H1 (cell line): ENCODE results near the gene BCAP31. TPM values are rescaled to one million over a fixed set of nuclear protein-coding genes. Genes with fewer than 3 reads are reported as not detected.

Experiments used
- CHD1 ChIP-seq: IDR thresholded peaks from 2 replicates; pipeline ENCODE4 v1.6.1; 2012; ENCODE audit warnings: low read depth, low read length, improper control_type of control experiment
- CHD2 ChIP-seq: IDR thresholded peaks from 2 replicates; pipeline ENCODE4 v1.6.1; 2012; ENCODE audit warnings: low read length, improper control_type of control experiment
- JUND ChIP-seq: IDR thresholded peaks from 2 replicates; pipeline ENCODE4 v1.6.1; 2011; ENCODE audit warnings: mild to moderate bottlenecking, improper control_type of control experiment, low read length
- POLR2A ChIP-seq, 2 experiments: IDR thresholded peaks; 1 replicate in 1 of 2; 2 replicates in 1 of 2; pipeline ENCODE4 v1.6.1; 2011; ENCODE audit warnings: low read depth in 2 of 2, low read length in 2 of 2, mild to moderate bottlenecking in 2 of 2; ENCODE audit errors: control extremely low read depth in 1 of 2
- polyA plus RNA-seq, 7 experiments: library from polyadenylated mRNA; depleted of rRNA in 3 of 7; stranded (reverse) in 5 of 7; unstranded in 2 of 7; fragments of >200 nt in 5 of 7; fragments of 200-250 nt in 2 of 7; gene quantifications; 1 replicate in 5 of 7; 2 replicates in 1 of 7; 4 replicates in 1 of 7; pipeline versions ENCODE4 v1.2.1 to v1.2.3, GENCODE V29; 2011 to 2013; ENCODE audit warnings: missing spikeins in 2 of 7, mixed read lengths in 2 of 7
- total RNA-seq: library from RNA; stranded (reverse); fragmentation: NEBNext Ultra II Directional; extraction: Animal tissue kit (Norgen Biotek cat#: 25700); gene quantifications from 2 replicates; pipeline ENCODE4 v1.2.1, GENCODE V29; 2021
- TF ChIP-seq, protein P1 (sequence below): fragments of 300-600 bp; sonication (generic); IDR thresholded peaks from 2 replicates; pipeline ENCODE4 v1.7.1; 2012; ENCODE audit warnings: low read length, moderate library complexity, mild to moderate bottlenecking, inconsistent platforms; ENCODE audit not compliant: insufficient replicate concordance
- TF ChIP-seq, protein P2 (sequence below): IDR thresholded peaks from 2 replicates; pipeline ENCODE4 v1.6.1; 2012; ENCODE audit warnings: inconsistent platforms

BCAP31 gene
- total and polyA plus RNA-seq, 2 of the 8 experiments (the other 6 are each of a cell fraction or from before 2014, with no cell fraction given) = 136 to 159 TPM

DNA sequence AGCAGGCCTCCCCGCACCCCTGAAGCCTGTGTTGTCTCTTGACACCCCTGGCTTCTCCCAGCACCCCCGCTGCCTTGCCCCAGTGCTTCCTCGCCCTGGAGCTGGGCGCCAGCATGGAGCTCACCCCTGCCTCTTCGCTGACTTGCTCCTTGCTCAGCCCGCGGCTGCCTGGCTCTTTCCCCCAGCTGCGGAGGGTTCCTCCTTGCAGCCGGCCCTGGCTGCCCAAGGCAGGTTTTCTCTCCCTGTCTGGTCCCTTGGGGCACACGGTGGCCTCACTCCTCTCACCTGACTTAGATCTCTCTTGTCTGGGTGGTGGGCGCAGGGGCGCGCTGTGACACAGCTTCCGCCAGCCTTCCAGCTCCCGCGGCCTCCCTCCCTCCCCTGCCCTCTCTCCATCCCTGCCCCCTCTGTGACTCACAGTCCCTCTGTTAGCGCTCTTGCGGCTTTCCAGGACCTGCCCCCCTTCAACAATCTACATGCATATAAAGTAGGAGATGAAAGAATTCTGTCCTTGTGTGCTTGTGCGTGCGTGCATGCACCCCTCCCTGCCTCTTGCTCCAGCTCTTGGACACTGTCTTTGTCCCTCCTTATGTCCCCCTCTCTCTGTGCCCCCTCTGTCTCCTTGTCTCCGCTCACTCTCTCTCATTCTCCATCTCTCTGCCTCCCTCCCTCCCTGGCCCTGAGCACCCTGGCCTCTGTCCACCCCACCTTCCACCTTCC lies 42.1 kb upstream of the BCAP31 start (continued):
- TF ChIP-seq, protein P1, sequence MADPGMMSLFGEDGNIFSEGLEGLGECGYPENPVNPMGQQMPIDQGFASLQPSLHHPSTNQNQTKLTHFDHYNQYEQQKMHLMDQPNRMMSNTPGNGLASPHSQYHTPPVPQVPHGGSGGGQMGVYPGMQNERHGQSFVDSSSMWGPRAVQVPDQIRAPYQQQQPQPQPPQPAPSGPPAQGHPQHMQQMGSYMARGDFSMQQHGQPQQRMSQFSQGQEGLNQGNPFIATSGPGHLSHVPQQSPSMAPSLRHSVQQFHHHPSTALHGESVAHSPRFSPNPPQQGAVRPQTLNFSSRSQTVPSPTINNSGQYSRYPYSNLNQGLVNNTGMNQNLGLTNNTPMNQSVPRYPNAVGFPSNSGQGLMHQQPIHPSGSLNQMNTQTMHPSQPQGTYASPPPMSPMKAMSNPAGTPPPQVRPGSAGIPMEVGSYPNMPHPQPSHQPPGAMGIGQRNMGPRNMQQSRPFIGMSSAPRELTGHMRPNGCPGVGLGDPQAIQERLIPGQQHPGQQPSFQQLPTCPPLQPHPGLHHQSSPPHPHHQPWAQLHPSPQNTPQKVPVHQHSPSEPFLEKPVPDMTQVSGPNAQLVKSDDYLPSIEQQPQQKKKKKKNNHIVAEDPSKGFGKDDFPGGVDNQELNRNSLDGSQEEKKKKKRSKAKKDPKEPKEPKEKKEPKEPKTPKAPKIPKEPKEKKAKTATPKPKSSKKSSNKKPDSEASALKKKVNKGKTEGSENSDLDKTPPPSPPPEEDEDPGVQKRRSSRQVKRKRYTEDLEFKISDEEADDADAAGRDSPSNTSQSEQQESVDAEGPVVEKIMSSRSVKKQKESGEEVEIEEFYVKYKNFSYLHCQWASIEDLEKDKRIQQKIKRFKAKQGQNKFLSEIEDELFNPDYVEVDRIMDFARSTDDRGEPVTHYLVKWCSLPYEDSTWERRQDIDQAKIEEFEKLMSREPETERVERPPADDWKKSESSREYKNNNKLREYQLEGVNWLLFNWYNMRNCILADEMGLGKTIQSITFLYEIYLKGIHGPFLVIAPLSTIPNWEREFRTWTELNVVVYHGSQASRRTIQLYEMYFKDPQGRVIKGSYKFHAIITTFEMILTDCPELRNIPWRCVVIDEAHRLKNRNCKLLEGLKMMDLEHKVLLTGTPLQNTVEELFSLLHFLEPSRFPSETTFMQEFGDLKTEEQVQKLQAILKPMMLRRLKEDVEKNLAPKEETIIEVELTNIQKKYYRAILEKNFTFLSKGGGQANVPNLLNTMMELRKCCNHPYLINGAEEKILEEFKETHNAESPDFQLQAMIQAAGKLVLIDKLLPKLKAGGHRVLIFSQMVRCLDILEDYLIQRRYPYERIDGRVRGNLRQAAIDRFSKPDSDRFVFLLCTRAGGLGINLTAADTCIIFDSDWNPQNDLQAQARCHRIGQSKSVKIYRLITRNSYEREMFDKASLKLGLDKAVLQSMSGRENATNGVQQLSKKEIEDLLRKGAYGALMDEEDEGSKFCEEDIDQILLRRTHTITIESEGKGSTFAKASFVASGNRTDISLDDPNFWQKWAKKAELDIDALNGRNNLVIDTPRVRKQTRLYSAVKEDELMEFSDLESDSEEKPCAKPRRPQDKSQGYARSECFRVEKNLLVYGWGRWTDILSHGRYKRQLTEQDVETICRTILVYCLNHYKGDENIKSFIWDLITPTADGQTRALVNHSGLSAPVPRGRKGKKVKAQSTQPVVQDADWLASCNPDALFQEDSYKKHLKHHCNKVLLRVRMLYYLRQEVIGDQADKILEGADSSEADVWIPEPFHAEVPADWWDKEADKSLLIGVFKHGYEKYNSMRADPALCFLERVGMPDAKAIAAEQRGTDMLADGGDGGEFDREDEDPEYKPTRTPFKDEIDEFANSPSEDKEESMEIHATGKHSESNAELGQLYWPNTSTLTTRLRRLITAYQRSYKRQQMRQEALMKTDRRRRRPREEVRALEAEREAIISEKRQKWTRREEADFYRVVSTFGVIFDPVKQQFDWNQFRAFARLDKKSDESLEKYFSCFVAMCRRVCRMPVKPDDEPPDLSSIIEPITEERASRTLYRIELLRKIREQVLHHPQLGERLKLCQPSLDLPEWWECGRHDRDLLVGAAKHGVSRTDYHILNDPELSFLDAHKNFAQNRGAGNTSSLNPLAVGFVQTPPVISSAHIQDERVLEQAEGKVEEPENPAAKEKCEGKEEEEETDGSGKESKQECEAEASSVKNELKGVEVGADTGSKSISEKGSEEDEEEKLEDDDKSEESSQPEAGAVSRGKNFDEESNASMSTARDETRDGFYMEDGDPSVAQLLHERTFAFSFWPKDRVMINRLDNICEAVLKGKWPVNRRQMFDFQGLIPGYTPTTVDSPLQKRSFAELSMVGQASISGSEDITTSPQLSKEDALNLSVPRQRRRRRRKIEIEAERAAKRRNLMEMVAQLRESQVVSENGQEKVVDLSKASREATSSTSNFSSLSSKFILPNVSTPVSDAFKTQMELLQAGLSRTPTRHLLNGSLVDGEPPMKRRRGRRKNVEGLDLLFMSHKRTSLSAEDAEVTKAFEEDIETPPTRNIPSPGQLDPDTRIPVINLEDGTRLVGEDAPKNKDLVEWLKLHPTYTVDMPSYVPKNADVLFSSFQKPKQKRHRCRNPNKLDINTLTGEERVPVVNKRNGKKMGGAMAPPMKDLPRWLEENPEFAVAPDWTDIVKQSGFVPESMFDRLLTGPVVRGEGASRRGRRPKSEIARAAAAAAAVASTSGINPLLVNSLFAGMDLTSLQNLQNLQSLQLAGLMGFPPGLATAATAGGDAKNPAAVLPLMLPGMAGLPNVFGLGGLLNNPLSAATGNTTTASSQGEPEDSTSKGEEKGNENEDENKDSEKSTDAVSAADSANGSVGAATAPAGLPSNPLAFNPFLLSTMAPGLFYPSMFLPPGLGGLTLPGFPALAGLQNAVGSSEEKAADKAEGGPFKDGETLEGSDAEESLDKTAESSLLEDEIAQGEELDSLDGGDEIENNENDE = no peak
- no peak for TF ChIP-seq POLR2A (IDR thresholded peaks at IDR 0.05; ENCODE audit: control extremely low read depth in 1 of 2, low read depth in 2 of 2, low read length in 2 of 2)
- TF ChIP-seq CHD2 = no peak
- TF ChIP-seq JUND = no peak
- TF ChIP-seq CHD1 = no peak
- TF ChIP-seq, protein P2, sequence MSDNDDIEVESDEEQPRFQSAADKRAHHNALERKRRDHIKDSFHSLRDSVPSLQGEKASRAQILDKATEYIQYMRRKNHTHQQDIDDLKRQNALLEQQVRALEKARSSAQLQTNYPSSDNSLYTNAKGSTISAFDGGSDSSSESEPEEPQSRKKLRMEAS = no peak
